Suprapubic skin (tissue), 4 donors: ENCODE data around the gene HNF1A.

Source experiments
- EP300 ChIP-seq: sonication (generic); formaldehyde crosslinking; IDR thresholded peaks from one replicate; pipeline ENCODE4 v1.6.1; 2017; ENCODE audit warnings: antibody characterized with exemption
- POLR2A ChIP-seq, 2 donors: fragments of 450-650 bp; IDR thresholded peaks; one replicate each; pipeline ENCODE4 v1.6.1; 2017; ENCODE audit warnings: antibody characterized with exemption in 2 of 2, mild to moderate bottlenecking in 2 of 2, moderate library complexity in 2 of 2
- POLR2AphosphoS5 ChIP-seq, 3 donors: sonication (generic); formaldehyde crosslinking; IDR thresholded peaks; one replicate each; pipeline ENCODE4 v1.6.1; 2017; ENCODE audit warnings: antibody characterized with exemption in 3 of 3
- TF ChIP-seq, protein P1 (sequence below), 2 donors: fragments of 200-600 bp in 1 of 2; fragments of 450-650 bp in 1 of 2; sonication (generic) in 1 of 2; IDR thresholded peaks; one replicate each; pipeline ENCODE4 v1.5.1; 2016 to 2019; ENCODE audit warnings: antibody characterized with exemption in 2 of 2, mild to moderate bottlenecking in 1 of 2, moderate library complexity in 1 of 2

DNA sequence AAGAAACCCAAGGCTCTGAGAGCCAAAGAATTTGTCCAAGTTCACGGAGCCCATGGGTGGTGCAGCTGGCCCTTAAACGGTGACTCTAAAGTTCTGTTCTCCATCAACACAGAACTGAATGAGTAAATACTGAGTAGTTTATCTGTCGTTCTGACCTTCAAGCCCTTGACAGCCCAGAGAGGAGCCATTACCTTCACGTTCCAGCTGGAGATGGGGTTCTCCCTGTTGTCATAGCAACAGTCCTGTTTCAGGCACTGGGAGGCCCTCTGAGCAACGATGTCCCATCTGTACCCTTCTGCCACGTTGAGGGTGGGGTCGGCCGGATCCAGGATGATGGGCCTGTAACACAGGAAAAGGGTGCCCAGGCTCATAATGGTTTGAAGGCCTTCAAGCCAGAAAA is 45.5 kb downstream of the HNF1A start:
- TF ChIP-seq, protein P1, sequence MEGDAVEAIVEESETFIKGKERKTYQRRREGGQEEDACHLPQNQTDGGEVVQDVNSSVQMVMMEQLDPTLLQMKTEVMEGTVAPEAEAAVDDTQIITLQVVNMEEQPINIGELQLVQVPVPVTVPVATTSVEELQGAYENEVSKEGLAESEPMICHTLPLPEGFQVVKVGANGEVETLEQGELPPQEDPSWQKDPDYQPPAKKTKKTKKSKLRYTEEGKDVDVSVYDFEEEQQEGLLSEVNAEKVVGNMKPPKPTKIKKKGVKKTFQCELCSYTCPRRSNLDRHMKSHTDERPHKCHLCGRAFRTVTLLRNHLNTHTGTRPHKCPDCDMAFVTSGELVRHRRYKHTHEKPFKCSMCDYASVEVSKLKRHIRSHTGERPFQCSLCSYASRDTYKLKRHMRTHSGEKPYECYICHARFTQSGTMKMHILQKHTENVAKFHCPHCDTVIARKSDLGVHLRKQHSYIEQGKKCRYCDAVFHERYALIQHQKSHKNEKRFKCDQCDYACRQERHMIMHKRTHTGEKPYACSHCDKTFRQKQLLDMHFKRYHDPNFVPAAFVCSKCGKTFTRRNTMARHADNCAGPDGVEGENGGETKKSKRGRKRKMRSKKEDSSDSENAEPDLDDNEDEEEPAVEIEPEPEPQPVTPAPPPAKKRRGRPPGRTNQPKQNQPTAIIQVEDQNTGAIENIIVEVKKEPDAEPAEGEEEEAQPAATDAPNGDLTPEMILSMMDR (IDR thresholded peaks at IDR 0.05) = no peak
- TF ChIP-seq EP300 (no peak), POLR2A (IDR thresholded peaks at IDR 0.05) (no peak), POLR2AphosphoS5 (IDR thresholded peaks at IDR 0.05) (no peak)
